ENCODE measurements around the gene RNF10. TPM values are rescaled to one million over a fixed set of nuclear protein-coding genes. Genes with fewer than 3 reads are reported as not detected.

Gene RNF10
- polyA plus RNA-seq, 1 donor from 2014 or later, result 139 TPM

DNA sequence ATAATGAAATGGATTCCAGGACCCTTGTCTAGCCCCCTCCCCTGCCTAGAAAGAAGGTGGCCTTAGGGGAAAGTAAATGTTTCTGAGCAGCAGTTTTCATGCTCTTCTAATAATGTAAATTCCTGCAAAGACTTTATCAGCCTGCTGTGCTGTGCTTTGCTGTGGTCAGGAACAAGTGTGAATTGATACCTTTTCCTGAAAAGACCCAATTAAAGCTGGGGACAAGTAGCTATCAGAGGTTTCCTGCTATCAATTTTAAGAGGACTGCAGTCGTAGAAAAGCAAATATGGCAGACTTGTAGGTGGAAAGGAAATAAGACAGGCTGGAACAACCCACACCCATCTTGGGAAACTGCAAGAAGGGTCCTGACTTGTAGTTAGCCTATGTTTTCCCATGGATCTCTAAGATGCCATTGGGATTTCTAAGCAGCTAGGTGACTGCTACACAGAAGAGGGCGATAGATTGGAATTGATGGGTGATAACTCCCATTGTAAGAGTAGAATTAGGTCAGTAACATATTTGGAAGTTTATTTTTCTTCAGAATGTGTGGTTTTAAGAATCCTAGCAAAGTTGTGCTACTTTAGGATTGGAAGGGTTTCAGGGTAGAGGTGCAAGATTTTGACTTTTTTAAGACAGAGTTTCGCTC lies 35.2 kb upstream of the RNF10 start:
- Histone ChIP-seq H2AFZ (ENCODE audit: low read depth, low read length) (no peak overlapping the region), H3K9me2 (ENCODE audit: insufficient read depth, low read length) (no peaks in the 10 kb centered on the region), H3K27me3 (ENCODE audit: insufficient read depth, low read depth, low read length) (no peaks in the 10 kb centered on the region), H3K9ac (ENCODE audit: low read length) (no peak overlapping the region), H3K36me3 (ENCODE audit: insufficient read depth, low read length) (peaks cover 6% of the 10 kb centered on the region), H3K4me3 (ENCODE audit: low read length) (no peak overlapping the region), H4K20me1 (ENCODE audit: insufficient read depth) (peaks cover 4% of the 10 kb centered on the region), H3F3A (ENCODE audit: insufficient read depth, low read length, poor library complexity, severe bottlenecking) (no peaks in the 10 kb centered on the region), H3K27ac (ENCODE audit: low read length) (no peak overlapping the region), H3K4me2 (ENCODE audit: low read length) (no peak overlapping the region), H3K9me3 (ENCODE audit: low read length) (no peaks in the 10 kb centered on the region), H3K79me2 (replicated peaks; ENCODE audit: insufficient read depth, low read length) (peaks cover 23% of the 10 kb centered on the region)
- no peak for TF ChIP-seq EZH2 (IDR thresholded peaks at IDR 0.05; ENCODE audit: borderline replicate concordance, insufficient read depth, low read length, poor library complexity, severe bottlenecking)
- TF ChIP-seq TAF1 (IDR thresholded peaks at IDR 0.05; ENCODE audit: low read depth), result no peak
- TF ChIP-seq POLR2AphosphoS5 (IDR thresholded peaks at IDR 0.05), result no peak
- no peak for TF ChIP-seq RAD21 (conservative IDR thresholded peaks at IDR 0.05)
- no peak for TF ChIP-seq EP300 (conservative IDR thresholded peaks at IDR 0.05; ENCODE audit: poor library complexity, severe bottlenecking)
- TF ChIP-seq MXI1 (conservative IDR thresholded peaks at IDR 0.05; ENCODE audit: poor library complexity, severe bottlenecking), result no peak

DNA sequence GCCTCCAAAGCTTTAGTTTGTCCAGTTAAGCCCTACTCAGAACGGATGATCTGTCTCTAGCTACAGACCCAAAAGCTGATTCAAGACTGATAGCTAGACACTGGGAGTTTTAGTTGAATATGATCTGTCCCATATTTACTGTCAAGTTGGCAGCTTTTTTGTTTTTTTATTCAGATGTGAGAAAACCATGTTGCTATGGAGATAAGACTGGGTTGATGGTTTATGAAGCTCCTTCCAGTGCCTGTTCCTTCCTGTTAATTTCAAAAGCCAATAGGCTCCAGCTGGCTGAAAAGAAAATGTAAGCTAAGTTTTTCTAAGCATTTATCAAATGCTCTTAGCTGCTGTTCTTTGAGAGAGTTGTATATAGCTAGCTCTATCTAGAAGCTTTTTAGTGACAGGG lies 33.6 kb upstream of the RNF10 start:
- no peak overlapping the region for H3K4me3 ChIP-seq (ENCODE audit: low read length)
- H2AFZ ChIP-seq (ENCODE audit: low read depth, low read length), result no peak overlapping the region
- TF ChIP-seq SMC3 (conservative IDR thresholded peaks at IDR 0.05; ENCODE audit: poor library complexity) (no peak), EP300 (conservative IDR thresholded peaks at IDR 0.05; ENCODE audit: poor library complexity, severe bottlenecking) (no peak), TAF1 (IDR thresholded peaks at IDR 0.05; ENCODE audit: low read depth) (no peak), RAD21 (conservative IDR thresholded peaks at IDR 0.05) (no peak), EZH2 (IDR thresholded peaks at IDR 0.05; ENCODE audit: borderline replicate concordance, insufficient read depth, low read length, poor library complexity, severe bottlenecking) (no peak), MXI1 (conservative IDR thresholded peaks at IDR 0.05; ENCODE audit: poor library complexity, severe bottlenecking) (no peak), REST (IDR thresholded peaks at IDR 0.05; ENCODE audit: borderline replicate concordance) (no peak), POLR2AphosphoS5 (IDR thresholded peaks at IDR 0.05) (no peak)
- TF ChIP-seq, protein P1, sequence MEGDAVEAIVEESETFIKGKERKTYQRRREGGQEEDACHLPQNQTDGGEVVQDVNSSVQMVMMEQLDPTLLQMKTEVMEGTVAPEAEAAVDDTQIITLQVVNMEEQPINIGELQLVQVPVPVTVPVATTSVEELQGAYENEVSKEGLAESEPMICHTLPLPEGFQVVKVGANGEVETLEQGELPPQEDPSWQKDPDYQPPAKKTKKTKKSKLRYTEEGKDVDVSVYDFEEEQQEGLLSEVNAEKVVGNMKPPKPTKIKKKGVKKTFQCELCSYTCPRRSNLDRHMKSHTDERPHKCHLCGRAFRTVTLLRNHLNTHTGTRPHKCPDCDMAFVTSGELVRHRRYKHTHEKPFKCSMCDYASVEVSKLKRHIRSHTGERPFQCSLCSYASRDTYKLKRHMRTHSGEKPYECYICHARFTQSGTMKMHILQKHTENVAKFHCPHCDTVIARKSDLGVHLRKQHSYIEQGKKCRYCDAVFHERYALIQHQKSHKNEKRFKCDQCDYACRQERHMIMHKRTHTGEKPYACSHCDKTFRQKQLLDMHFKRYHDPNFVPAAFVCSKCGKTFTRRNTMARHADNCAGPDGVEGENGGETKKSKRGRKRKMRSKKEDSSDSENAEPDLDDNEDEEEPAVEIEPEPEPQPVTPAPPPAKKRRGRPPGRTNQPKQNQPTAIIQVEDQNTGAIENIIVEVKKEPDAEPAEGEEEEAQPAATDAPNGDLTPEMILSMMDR (IDR thresholded peaks at IDR 0.05; ENCODE audit: poor library complexity, severe bottlenecking), result no peak

More for the DNA sequence above, 33.6 kb upstream of the RNF10 start:
- Histone ChIP-seq H3K9ac (ENCODE audit: low read length) (no peak overlapping the region), H3K27me3 (ENCODE audit: insufficient read depth, low read depth, low read length) (no peaks in the 10 kb centered on the region), H4K20me1 (ENCODE audit: insufficient read depth) (peaks cover 4% of the 10 kb centered on the region), H3F3A (ENCODE audit: insufficient read depth, low read length, poor library complexity, severe bottlenecking) (no peaks in the 10 kb centered on the region), H3K79me2 (replicated peaks; ENCODE audit: insufficient read depth, low read length) (peaks cover 23% of the 10 kb centered on the region), H3K9me3 (ENCODE audit: low read length) (no peaks in the 10 kb centered on the region), H3K27ac (ENCODE audit: low read length) (no peak overlapping the region), H3K36me3 (ENCODE audit: insufficient read depth, low read length) (peaks cover 6% of the 10 kb centered on the region), H3K4me2 (ENCODE audit: low read length) (no peak overlapping the region), H3K9me2 (ENCODE audit: insufficient read depth, low read length) (no peaks in the 10 kb centered on the region)

All from neural cell (in vitro differentiated cells).